T1000 (cell line): ENCODE data around the gene TPMT.
"Not testable (repeated sequence)": the region's sequence is repeated elsewhere in the genome, so short reads cannot be mapped to it uniquely, and the experiment has no call there.

ENCODE experiments used
- DNase-seq: peaks from one replicate; lab custom pipeline; 2025; ENCODE audit warnings: mixed read lengths; lab: John Stamatoyannopoulos, UW

Gene TPMT

DNA sequence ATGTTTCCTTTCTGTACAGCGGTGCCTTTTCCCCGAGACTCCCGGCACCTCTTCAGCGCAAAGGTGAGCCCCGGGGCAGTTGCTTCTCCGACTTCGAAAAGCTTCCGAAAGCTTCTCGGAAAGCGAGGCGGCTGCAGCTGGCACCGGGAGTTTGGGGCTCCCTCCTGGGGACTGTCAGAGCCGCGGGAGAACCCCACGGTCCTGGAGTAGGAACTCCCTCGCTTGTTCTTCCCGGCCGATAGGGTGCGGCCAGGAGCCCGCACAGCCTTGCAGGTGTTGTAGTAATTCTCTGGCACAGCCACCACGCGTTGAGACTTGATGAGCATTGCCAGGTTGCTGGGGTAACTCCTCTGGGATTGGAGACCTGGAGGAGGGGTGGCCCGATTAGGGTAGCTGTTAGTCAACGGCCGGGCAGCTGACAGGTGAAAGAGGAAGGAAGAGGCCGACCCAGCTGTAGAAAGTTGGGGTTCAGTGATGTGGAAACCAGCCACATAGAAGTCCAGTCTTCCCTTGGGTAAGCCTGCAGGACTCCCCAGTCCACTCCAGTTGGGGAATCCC, 1.1 kb upstream of the TPMT start:
- no peak for DNase-seq

DNA sequence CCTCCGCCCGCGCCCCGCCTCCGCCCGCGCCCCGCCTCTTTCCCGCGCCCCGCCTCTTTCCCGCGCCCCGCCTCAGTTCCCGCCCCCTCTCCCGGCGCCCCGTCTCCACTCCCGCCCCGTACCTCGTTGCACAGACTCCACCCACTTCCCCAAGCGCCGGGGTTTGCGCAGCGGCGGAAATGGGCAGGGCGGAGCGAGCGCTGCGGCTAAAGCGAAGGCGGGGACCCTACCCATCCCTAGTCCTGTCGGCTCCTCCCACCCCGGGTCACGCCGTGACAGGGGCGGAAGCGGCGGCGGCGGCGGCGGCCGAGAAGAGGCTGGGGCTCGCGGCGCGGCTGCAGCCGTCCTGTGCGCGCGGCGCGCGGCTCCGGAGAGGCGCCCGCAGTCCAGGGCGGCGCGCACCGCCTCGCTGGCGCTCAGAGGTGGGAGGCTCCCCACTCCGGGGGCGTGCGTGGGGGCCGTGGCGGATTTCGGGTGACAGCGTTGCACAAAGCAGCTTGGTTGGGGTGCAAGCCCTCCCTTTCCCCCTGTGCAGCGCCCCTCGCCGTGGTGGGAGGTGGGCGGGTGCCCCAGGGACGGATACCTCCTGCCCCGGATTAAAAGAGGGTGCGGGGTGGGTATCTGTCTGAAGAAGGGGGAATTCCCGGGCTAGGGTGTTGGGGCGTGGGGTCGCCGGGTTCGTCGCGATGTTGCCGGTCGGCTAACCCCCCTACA, 430 bp upstream of the TPMT start, which contains the start of gene KDM1B:
TSS of gene KDM1B (plus strand) at position 273 of the 714 bp plus-strand sequence. CDS start 4,474 bp downstream, outside the sequence.
- DNase-seq, result peak; percentile 97

DNA sequence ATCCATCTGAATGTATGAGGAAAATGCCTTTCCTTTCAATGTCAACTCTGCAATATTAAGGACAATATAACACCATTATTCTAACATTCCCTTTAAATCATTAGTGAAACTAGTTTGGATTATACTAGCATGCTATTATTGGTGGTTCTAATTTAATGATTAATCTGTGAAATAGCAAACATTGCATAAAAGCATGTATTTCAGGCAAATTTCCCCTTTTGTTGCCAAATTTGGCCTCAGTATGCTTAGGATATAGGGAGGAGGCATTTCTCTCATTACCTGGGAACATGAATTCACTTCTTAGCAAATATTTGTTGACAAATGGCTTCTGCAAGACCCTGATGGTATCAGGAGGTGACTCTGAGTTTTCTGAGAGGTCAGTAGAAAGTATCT, 1.6 kb downstream of the TPMT start:
- DNase-seq, result no peak

DNA sequence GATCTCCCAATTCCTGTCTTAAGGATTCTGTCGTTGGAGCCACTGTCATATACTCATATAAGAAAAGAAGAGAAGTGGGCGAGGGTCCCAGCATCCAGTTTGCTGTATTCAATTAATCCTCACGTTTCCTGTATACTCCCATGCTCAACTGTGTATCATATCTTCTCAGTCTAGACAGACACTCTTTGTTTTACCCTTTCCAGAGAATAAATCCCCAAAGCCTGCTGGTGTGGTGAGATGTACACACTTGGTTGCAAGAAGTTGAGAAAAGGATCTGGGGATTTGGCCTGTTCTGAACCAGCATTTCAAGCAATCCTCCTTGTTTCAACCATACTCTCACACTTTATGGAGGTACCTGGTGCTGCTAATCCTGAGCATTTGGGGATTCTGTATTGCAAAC, 3.1 kb downstream of the TPMT start:
- no peak for DNase-seq

GRCh38 chr6:18151391-18151790, 3.5 kb downstream of the TPMT start:
- not testable (repeated sequence) for DNase-seq

DNA sequence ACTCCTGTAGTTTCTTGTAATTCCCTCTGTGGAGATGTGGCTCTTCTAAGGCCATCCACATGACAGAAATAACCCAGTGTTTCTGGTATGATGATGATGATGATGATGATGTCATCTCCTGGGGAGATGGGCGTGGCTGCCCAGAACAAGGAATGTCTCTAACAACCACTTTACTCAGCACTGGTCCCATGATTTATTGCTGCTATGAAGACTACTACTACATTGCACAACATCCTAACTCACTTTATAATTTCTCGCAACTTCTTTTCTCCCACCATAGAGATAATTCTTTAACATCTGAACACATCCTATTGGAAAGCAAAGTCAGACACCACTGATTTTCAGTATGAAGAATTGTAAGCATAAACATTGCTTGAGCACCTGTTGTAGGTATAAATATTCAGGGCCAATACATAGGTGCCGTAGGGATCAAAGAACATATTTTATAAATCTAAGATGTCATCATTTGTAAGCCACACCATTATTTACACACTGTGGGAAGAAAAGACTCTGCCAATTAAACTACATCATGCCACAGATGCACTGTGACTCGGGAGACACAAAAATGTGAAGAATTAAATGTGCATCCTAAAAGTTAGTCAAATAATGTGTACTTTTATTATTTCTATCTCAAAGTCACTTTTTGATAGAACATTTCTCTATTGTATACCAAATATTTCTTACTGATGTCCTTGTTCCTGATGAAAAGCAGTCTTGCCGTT, 6.4 kb downstream of the TPMT start:
- DNase-seq, result peak; percentile 48

DNA sequence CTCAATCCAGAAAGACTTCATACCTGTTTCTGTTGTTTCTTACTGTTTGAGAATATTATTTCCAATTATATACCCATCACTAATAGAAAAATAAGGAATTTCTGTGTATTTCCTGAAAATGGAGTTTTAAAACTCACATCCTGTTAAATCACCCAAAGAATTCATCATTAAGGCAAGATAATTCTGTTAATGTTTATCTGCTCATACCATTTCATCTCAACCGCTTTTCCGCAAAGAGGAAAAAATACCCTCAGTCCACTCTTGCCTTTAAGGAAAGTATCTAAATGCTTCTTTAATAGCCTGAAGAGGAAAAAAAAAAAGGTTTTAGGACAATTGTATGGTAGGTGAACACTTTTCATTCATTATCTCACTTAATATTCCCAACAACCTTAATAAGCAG, 7.3 kb downstream of the TPMT start:
- DNase-seq, result no peak

GRCh38 chr6:18147160-18147559, 7.7 kb downstream of the TPMT start:
- DNase-seq, result no peak

- DNase-seq, result no peak
Observed at GRCh38 chr6:18142591-18142861, 12.4 kb downstream of the TPMT start.

DNA sequence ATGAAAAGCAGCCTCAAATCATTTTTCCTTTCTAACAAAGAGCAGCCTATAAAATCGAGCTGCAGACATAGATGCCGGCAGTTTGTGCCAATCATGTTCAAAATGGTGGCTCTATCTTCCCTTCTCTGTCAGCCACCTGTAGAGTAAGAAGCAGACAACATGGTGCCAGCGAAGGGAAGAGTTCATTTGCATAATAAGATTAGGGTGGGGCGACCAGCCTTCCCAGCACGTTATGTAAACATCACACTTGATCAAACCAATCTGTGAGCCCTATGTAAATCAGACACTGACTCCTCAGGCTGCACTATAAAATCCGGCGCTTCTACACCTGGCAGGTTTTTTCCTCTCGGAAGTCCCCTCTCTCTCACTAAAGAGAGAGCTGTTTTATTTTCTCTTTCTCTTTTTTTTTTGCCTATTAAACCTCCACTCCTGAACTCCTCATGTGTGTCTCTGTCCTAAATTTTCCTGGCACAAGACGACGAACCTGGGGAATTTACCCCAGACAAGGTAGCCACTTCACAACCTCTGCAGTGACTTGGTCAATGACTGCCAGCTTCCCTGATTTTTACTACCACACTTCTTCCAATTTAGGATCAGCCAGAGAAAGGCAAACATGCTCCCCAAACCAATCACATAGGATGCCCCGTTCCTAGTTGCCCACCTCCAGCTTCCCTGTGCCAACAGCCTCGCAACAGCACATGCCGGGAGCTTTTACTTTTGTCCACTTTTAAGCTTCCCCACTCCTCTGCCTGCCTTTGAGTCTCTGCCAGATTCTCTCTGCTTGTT, 12.9 kb downstream of the TPMT start:
- no peak for DNase-seq

GRCh38 chr6:18139935-18140621, 14.8 kb downstream of the TPMT start:
- no peak for DNase-seq

DNA sequence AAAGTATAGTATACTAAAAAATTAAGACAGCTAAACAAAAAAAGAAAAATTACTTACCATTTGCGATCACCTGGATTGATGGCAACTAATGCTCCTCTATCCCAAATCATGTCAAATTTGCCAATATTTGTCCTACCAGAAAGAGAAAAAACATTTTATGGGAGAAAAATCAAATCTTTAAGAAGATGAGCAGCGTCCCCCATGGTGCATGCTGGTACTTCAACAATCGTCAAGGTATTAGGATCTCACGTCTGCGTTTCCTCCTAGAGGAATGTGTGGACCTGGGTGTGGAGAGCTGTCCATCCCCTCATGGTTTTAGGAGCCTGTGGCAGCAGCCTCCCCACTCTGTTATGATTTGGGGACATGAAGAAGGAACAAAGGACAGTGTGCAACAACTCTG, 16.0 kb downstream of the TPMT start:
- DNase-seq, result no peak

DNA sequence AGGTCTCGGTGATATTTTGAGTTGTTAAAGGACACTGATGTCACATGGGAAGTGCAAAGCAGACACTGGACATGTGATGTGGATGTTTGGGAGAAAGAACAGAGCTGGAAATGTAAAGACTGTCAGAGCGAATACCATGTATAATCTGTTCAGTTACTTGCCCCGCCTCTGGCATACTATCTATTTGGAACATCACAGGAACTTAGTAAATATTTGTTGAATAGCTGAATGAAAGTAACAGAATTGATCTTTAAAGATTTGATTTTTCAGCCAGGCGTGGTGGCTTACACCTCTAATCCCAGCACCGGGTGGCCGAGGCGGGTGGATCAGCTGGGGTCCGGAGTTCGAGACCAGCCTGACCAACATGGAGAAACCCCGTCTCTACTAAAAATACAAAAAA, 18.6 kb downstream of the TPMT start:
- DNase-seq, result no peak

- no peak for DNase-seq
Observed at GRCh38 chr6:18135171-18135570, 19.7 kb downstream of the TPMT start.

GRCh38 chr6:18132346-18132745, 22.5 kb downstream of the TPMT start:
- no peak for DNase-seq

DNA sequence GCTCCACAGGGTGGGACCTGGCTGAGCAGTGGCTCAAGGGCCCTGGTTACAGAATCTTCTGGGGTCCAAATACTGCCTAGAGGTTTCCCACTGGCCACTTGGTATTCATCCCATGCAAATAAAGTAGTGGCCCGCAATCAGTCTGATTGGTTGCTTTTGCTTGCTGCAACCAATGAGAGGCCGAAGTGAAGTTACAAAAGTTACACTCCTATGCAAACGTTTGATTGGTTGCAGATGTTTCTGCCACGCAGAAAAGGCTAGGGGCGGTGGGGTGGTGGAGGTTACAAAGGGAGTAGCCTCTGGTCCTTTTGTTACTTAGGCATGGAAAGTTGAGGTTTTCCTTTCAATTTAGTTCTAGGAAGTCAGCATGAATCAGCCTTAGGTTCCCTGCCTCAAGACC, 28.8 kb downstream of the TPMT start:
- DNase-seq, result no peak

DNA sequence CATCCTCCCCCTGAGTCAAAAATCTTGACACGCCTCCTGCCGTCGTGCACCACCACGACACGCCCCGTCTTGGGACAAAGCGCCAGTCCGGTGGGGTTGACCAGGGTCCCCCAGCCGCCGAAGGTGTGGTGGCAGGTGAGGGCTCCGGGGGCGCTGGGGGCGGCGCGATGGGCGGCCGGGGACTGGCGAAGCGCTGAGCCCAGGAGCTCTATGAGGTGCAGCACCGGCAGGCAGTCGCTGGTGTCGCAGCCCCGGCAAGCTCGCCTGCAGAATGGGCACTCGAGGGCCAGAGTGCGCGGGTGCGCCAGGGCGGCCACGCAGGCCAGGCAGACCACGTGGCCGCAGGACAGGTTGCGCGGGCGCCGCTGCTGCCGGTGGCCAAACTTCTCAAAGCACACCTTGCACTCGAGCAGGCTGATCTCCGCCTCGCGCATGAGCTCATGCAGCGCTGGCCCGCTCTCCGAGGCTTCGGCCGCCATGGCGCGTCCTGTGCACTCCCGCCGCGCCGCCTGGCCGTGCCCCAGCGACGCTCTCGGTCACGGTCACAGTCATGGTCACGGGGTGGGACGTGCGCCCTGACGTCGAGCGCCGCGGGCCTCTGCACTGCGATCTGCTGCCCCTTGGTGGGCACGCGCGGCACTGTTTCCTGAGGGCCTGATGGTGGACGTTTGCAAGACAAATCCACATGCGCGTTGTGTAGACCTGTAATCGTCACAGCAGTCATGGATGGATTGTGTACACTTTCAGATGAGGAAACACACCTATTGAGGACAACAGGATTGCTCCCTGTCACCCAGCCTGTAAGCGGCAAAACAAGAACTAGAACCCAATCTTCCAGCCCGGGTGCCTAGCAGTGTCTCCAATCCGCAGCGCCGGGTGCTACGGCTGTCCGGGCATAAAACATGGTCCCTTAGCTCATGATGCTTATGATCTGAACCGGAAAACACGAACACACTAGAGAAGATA, 32.5 kb downstream of the TPMT start, which contains the start of gene NHLRC1:
TSS of gene NHLRC1 (minus strand) at position 550 of the 966 bp plus-strand sequence. CDS start at position 479, 71 bp downstream.
- DNase-seq, result peak; percentile 60

DNA sequence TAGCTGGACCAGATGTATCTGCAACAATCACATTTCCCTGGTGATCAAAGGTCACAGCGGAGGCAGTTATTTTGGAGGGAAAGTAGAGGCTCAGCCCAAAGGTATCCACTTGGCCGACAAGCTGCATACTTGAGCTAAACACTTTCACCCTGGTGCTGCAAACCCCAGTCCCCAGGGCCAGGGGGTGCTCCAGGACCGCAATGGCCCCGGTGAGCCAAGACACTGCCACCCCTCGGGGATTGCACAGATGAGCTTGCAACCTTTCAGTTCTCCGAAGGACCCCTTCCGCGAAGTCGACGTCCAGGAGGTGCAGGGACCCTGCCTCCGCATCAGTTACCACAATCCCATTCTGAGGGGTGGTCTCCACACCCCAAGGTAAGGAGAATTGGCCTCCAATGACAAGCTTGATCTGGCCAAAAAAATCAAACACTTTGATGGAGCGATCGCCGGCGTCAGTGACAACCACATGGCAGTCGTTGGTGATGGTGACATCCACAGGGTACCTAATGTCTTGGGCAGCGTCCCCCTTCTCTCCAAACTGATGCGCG, 33.2 kb downstream of the TPMT start:
- DNase-seq, result no peak

DNA sequence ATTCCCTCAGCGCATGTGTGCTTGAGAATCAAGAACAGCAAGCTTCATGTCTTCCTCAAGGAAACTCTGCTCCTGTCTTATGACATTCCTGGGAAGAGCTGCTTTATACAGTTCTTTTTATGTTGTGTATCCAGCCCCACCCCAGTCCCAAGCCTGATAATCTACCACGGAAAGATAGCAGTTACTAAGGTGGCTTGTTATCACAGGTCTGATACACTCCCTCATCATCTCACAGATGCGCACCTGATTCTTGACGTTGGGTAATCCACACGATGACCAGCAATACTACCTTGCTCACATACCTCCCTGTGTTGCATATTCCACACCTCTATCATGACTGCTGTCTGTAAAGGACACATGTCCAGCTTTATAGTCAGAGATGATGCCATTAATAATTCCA, 35.6 kb downstream of the TPMT start:
- no peak for DNase-seq

DNA sequence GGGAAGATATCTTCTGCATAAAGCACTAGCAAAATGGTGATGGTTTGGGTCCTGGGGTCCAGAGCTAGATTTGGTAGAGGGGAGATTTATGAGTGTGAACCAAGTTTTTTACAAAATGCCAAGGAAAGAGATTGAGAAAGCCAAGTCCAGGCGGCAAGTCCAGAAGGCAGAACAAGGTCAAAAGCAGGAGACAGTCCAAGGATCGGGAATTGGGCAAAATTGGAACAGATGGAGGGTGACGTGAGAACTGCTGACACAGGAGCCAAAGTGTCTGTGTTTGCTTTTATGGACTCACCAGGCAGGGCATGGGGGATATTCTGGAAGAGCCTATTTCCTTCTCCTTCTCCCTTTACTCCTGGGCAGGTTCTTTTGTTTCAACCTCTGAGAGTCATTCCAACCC, 36.5 kb downstream of the TPMT start:
- DNase-seq, result no peak

DNA sequence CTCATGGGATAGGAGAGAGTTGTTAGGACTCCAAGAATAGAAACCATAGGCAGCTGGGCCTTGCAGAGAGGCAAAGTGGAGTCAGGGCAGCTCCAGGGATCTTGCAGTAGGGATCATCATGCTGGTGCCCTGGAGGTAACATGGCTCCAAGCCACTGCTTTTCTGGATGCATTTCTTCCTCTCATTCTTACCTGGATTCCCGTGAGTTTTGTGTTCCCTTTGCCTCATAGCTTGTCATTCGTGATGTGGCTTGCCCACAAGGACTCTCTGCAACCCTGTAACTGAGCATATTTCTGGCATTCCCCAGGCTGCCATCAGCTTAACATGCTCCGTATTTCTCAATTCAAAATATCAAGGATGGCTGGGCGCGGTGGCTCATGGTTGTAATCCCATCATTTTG, 37.7 kb downstream of the TPMT start:
- no peak for DNase-seq
